Calu3 (cell line): Measurements from ENCODE around the gene PLB1. TPM values are rescaled to one million over a fixed set of nuclear protein-coding genes. Genes with fewer than 3 reads are reported as not detected.

Source experiments
- BruUV-seq: library from RNA; stranded (reverse); fragments of 400-500 nt; replicated peaks from 2 replicates; lab custom pipeline; 2021; lab: Mats Ljungman, UMichigan
- CTCF ChIA-PET: fragments of 300-600 bp; sonication (Branson Sonifier 250); formaldehyde crosslinking; loops from one replicate; lab custom pipeline; 2022; ENCODE audit warnings: antibody characterized with exemption; lab: Charles Lee
- DNase-seq: peaks from one replicate; pipeline ENCODE4 v3.0.0; 2022
- H3K27ac Mint-ChIP-seq: one replicate; pipeline ENCODE4 v1.8.0; 2022; ENCODE audit warnings: mixed read lengths; ENCODE audit not compliant: unreplicated experiment
- H3K27me3 Mint-ChIP-seq: one replicate; pipeline ENCODE4 v1.8.0; 2022; ENCODE audit warnings: mixed read lengths; ENCODE audit not compliant: unreplicated experiment
- H3K36me3 Mint-ChIP-seq: one replicate; pipeline ENCODE4 v1.8.0; 2022; ENCODE audit warnings: mild to moderate bottlenecking, moderate library complexity, mixed read lengths; ENCODE audit not compliant: insufficient read depth, unreplicated experiment
- H3K4me1 Mint-ChIP-seq: one replicate; pipeline ENCODE4 v1.8.0; 2022; ENCODE audit warnings: mild to moderate bottlenecking, low read depth, mixed read lengths; ENCODE audit not compliant: unreplicated experiment
- H3K4me3 Mint-ChIP-seq: one replicate; pipeline ENCODE4 v1.8.0; 2022; ENCODE audit warnings: mild to moderate bottlenecking, low read depth, moderate library complexity, mixed read lengths; ENCODE audit not compliant: unreplicated experiment
- H3K9me3 Mint-ChIP-seq: one replicate; pipeline ENCODE4 v1.8.0; 2022; ENCODE audit warnings: low read depth, mixed read lengths; ENCODE audit not compliant: unreplicated experiment
- CTCF ChIP-seq: fragments of 200-600 bp; IDR thresholded peaks from one replicate; pipeline ENCODE4 v1.8.0; 2022; ENCODE audit warnings: antibody characterized with exemption; ENCODE audit not compliant: unreplicated experiment
- intact Hi-C: fragments of 100-400 bp; cut with micrococcal nuclease; formaldehyde crosslinking; loops from one replicate; pipeline ENCODE4 v1.10.0; 2022; ENCODE audit not compliant: unreplicated experiment
- total RNA-seq: library from RNA; stranded (reverse); gene quantifications from 2 replicates; pipeline ENCODE4 v1.2.3, GENCODE V29; 2022

PLB1 gene
- total RNA-seq, 1 experiment from 2014 or later, result 1.6 TPM

- Mint-ChIP-seq H3K36me3 (no peaks in the 10 kb centered on the region), H3K9me3 (peaks cover 9% of the 10 kb centered on the region), H3K27ac (no peak overlapping the region), H3K4me3 (no peak overlapping the region), H3K27me3 (peaks cover 3% of the 10 kb centered on the region), H3K4me1 (peaks cover 9% of the 10 kb centered on the region)
- BruUV-seq, result no TSS peak
- DNase-seq, result no peak
- TF ChIP-seq CTCF, result no peak
- CTCF ChIA-PET, result no interaction called here
- intact Hi-C loops, result no loop called here
Measured at GRCh38 chr2:28676152-28676835, 180.4 kb downstream of the PLB1 start.

GRCh38 chr2:28678175-28678855 is 182.5 kb downstream of the PLB1 start:
- intact Hi-C loops, result no loop called here
- no peak overlapping the region for H3K4me3 Mint-ChIP-seq
- no TSS peak for BruUV-seq
- no peaks in the 10 kb centered on the region for H3K9me3 Mint-ChIP-seq
- H3K36me3 Mint-ChIP-seq, result no peaks in the 10 kb centered on the region
- CTCF ChIA-PET, result no interaction called here
- no peak overlapping the region for H3K27ac Mint-ChIP-seq
- no peak for TF ChIP-seq CTCF
- H3K4me1 Mint-ChIP-seq, result peaks cover 22% of the 10 kb centered on the region
- no peak for DNase-seq
- no peaks in the 10 kb centered on the region for H3K27me3 Mint-ChIP-seq

- no TSS peak for BruUV-seq
- CTCF ChIA-PET, result no interaction called here
- intact Hi-C loops, result no loop called here
- Mint-ChIP-seq H3K36me3 (no peaks in the 10 kb centered on the region), H3K9me3 (no peaks in the 10 kb centered on the region), H3K27ac (no peak overlapping the region), H3K27me3 (no peaks in the 10 kb centered on the region), H3K4me3 (no peak overlapping the region), H3K4me1 (peaks cover 29% of the 10 kb centered on the region)
- no peak for TF ChIP-seq CTCF
- DNase-seq, result no peak
Measured at GRCh38 chr2:28678944-28679343, 183.1 kb downstream of the PLB1 start.

- intact Hi-C loops, result no loop called here
- TF ChIP-seq CTCF, result no peak
- Mint-ChIP-seq H3K27ac (no peak overlapping the region), H3K27me3 (no peaks in the 10 kb centered on the region), H3K4me3 (no peak overlapping the region), H3K4me1 (peaks cover 30% of the 10 kb centered on the region), H3K36me3 (no peaks in the 10 kb centered on the region), H3K9me3 (no peaks in the 10 kb centered on the region)
- BruUV-seq, result no TSS peak
- no peak for DNase-seq
- CTCF ChIA-PET, result no interaction called here
Measured at GRCh38 chr2:28680657-28681056, 184.8 kb downstream of the PLB1 start.
